AG04450 (cell line): ENCODE measurements around the gene OARD1. TPM values are rescaled to one million over a fixed set of nuclear protein-coding genes. Genes with fewer than 3 reads are reported as not detected.
A peak's percentile ranks its signal among the peaks of the same experiment; 100 is the strongest.

ENCODE experiments used
- CTCF ChIA-PET: fragments of 300-600, 350-600 bp; formaldehyde crosslinking; extraction: SDS; loops from one replicate; lab custom pipeline; 2022; ENCODE audit warnings: antibody characterized with exemption, inconsistent platforms; lab: Charles Lee
- POLR2A ChIA-PET: fragments of 350-600 bp; formaldehyde crosslinking; extraction: SDS; loops from one replicate; lab custom pipeline; 2021; ENCODE audit warnings: antibody characterized with exemption, inconsistent platforms; lab: Yijun Ruan, JAX
- DNase-seq: peaks from one replicate; pipeline ENCODE4 v3.0.0-alpha.2; 2011; ENCODE audit warnings: low read depth, low spot score
- H3K27ac ChIP-seq: one replicate; pipeline ENCODE4 v1.5.1; 2012; ENCODE audit warnings: low read depth, low read length, control low read depth
- H3K27me3 ChIP-seq: one replicate; pipeline ENCODE4 v1.6.0; 2012; ENCODE audit warnings: low read length; ENCODE audit not compliant: control insufficient read depth, insufficient read depth
- H3K4me3 ChIP-seq: 2 replicates; pipeline ENCODE4 v1.5.1; 2011; ENCODE audit warnings: mild to moderate bottlenecking, low read depth, low read length, control low read depth
- H3K9me3 ChIP-seq: 2 replicates; pipeline ENCODE4 v1.5.1; 2012; ENCODE audit warnings: low read length; ENCODE audit not compliant: control insufficient read depth, insufficient read depth
- polyA plus RNA-seq: library from polyadenylated mRNA; depleted of rRNA; stranded (reverse); fragments of >200 nt; gene quantifications from 2 replicates; pipeline ENCODE4 v1.2.3, GENCODE V29; 2011
- TF ChIP-seq, protein P1 (sequence below): IDR thresholded peaks from 2 replicates; pipeline ENCODE4 v1.5.1; 2011; ENCODE audit warnings: low read depth, low read length, control low read depth, inconsistent platforms

The OARD1 gene
- polyA plus RNA-seq, 1 experiment = 10.0 TPM

DNA sequence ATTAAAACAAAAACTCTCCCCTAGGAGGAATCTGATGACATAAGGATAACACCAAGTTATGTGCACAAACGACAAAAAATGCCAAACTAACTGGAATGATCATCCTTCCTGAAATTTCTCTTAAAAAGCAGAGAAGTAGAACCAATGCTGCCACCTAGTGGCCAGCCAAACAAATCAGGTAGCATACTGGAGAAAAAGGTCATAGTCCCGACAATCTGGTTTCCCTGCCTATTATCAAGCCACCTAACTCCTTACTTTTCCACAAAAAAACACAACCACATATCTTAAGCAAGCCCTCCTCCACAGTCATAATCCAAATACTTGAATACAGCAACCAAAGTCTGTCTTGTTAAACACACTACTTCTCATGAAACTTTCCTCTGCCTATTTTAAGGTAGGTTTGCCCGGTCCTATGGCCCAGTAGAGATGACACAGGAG, 5.3 kb downstream of the OARD1 start:
- ChIA-PET POLR2A (no interaction called here), CTCF (interaction anchor here (1.0 to 3.5 kb wide), 5 partner anchors 8 to 172 kb away, joined by 3 to 27 read pairs (median 5); no protein-coding TSS in a partner anchor)
- peak; percentile 73 for DNase-seq
- no peak overlapping the region for H3K27ac ChIP-seq
- no peaks in the 10 kb centered on the region for H3K27me3 ChIP-seq
- no peak overlapping the region for H3K4me3 ChIP-seq
- no peaks in the 10 kb centered on the region for H3K9me3 ChIP-seq
- TF ChIP-seq, protein P1, sequence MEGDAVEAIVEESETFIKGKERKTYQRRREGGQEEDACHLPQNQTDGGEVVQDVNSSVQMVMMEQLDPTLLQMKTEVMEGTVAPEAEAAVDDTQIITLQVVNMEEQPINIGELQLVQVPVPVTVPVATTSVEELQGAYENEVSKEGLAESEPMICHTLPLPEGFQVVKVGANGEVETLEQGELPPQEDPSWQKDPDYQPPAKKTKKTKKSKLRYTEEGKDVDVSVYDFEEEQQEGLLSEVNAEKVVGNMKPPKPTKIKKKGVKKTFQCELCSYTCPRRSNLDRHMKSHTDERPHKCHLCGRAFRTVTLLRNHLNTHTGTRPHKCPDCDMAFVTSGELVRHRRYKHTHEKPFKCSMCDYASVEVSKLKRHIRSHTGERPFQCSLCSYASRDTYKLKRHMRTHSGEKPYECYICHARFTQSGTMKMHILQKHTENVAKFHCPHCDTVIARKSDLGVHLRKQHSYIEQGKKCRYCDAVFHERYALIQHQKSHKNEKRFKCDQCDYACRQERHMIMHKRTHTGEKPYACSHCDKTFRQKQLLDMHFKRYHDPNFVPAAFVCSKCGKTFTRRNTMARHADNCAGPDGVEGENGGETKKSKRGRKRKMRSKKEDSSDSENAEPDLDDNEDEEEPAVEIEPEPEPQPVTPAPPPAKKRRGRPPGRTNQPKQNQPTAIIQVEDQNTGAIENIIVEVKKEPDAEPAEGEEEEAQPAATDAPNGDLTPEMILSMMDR = peak; percentile 86

DNA sequence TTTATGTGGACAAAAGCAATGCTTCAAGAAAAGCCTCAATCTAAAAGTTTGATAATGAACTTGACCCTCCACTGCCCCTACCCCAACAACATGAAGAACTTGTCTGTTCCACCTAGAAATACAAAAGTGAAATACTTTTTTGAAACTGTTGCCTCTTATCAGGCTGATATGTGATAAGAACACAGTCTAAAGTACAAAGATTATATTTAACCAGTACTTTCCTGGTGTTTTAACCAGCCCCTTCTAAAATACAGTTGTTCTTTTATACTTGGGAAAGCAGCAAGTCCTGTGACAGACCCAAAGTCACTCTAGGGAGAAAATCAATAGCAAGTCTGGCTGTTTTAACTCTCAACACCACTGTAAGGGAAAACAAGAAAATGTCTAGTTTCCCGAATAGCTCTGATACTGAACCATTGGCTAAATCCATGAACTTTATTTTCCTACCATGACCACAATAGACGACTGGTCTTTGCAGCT, 6.6 kb downstream of the OARD1 start:
- ChIA-PET CTCF (interaction anchor here (0.7 to 1.1 kb wide), 7 partner anchors 9 to 255 kb away, joined by 3 to 5 read pairs (median 3); no protein-coding TSS in a partner anchor), POLR2A (no interaction called here)
- H3K9me3 ChIP-seq = no peaks in the 10 kb centered on the region
- DNase-seq = no peak
- no peak overlapping the region for H3K4me3 ChIP-seq
- TF ChIP-seq, protein P1 = no peak
- no peaks in the 10 kb centered on the region for H3K27me3 ChIP-seq
- H3K27ac ChIP-seq = no peak overlapping the region

DNA sequence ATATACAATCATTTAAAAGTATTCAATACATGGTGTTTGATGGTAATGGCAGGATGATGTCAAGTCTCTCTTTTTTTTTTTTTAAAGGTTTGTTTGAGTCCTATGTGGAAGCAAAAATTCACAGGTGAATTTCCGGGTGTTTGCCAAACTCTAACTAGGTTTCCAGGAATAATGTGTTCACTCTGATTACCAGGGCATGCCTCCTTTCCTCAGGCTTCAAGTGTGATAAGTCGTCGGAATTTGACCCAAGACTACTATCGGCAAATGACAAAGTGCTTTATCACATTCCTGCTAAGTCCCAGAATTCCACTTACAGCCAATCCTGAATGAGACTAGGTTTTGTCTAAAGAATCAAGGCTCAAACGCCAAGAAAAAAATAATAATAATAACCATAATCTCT, 7.3 kb downstream of the OARD1 start:
- TF ChIP-seq, protein P1 = no peak
- ChIA-PET POLR2A (no interaction called here), CTCF (interaction anchor here (0.9 kb wide), 1 partner anchor 37 kb away, joined by 4 read pairs; no protein-coding TSS in a partner anchor)
- DNase-seq = no peak
- no peaks in the 10 kb centered on the region for H3K27me3 ChIP-seq
- H3K9me3 ChIP-seq = no peaks in the 10 kb centered on the region
- H3K27ac ChIP-seq = no peak overlapping the region
- no peak overlapping the region for H3K4me3 ChIP-seq

DNA sequence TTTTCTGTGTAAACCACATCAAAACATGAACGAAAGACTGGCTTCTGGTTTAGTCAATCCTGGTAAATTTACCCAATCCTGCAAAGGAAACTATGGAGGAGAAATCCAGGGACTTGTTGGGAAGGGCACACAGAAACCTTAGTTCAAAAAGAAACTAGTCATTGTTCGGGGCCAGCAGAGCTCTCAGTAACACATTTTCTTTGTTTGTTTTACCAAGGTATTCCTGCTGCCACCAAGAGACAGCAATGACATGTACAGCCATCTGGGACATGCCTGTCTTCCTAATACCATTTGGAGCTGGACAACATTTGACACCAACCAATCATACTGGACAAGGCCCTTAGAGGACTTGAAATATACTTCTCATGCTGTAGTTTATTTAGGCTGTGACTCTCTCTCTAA, 8.3 kb downstream of the OARD1 start:
- no peak overlapping the region for H3K4me3 ChIP-seq
- TF ChIP-seq, protein P1 = no peak
- CTCF ChIA-PET = interaction anchor here (1.0 to 1.8 kb wide), 2 partner anchors 36 to 218 kb away, joined by 3 to 8 read pairs; no protein-coding TSS in a partner anchor
- no peaks in the 10 kb centered on the region for H3K27me3 ChIP-seq
- no peak overlapping the region for H3K27ac ChIP-seq
- H3K9me3 ChIP-seq = no peaks in the 10 kb centered on the region
- no peak for DNase-seq
- POLR2A ChIA-PET = no interaction called here

DNA sequence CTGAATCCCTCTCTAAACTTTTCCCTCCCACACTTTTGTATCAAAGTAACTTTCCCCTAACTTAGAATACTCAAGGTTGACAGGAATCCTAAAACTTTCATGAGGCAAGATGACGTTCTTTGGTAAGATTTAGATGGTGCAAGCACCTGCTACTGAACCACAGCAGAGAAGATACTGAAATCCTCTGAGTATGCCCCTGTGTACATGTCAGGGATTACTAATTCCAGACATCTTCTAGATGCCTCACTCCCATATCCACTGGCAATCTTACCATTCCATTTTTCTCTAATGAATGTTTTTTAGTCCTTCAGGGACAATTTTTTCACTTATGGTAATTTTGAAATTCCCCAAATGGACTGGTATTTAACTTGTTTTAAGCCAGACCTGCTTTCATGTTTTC, 10.1 kb downstream of the OARD1 start:
- no peak for DNase-seq
- CTCF ChIA-PET = interaction anchor here (1.8 kb wide), 1 partner anchor 34 kb away, joined by 8 read pairs; no protein-coding TSS in a partner anchor

More for the DNA sequence above, 10.1 kb downstream of the OARD1 start:
- no peak overlapping the region for H3K4me3 ChIP-seq
- POLR2A ChIA-PET = no interaction called here
- no peak overlapping the region for H3K27ac ChIP-seq
- TF ChIP-seq, protein P1 = no peak
- no peaks in the 10 kb centered on the region for H3K27me3 ChIP-seq
- no peaks in the 10 kb centered on the region for H3K9me3 ChIP-seq
